Vagina (tissue), 2 donors: Measurements from ENCODE around the gene C6orf118.

ENCODE experiments used
- CTCF ChIP-seq, 3 experiments: fragments of 450-650 bp in 2 of 3; fragments of 200-600 bp in 1 of 3; sonication (generic) in 1 of 3; IDR thresholded peaks; one replicate each; pipeline ENCODE4 v1.5.1; 2017 to 2019; ENCODE audit warnings: antibody characterized with exemption in 3 of 3, mild to moderate bottlenecking in 2 of 3, moderate library complexity in 2 of 3
- POLR2A ChIP-seq, 2 donors: fragments of 450-650 bp; IDR thresholded peaks; one replicate each; pipeline ENCODE4 v1.6.1; 2017; ENCODE audit warnings: antibody characterized with exemption in 2 of 2, mild to moderate bottlenecking in 2 of 2, moderate library complexity in 2 of 2

DNA sequence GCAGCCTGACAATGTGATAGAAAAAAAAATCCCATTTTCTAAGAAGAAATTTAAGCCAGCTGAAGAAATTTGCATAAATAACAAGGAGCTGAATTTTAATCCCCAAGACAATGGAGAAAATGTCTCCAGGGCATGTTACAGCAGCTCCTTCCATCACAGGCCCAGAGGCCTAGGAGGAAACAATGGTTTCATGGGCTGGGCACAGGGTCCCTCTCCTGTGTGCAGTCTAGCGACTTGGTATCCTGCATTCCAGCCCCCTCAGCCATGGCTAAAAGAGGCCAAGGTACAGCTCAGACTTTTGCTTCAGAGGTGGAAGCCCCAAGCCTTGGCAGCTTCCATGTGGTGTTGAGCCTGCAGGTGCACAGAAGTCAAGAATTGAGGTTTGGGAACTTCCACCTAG, 73.1 kb downstream of the C6orf118 start:
- no peak for TF ChIP-seq CTCF (IDR thresholded peaks at IDR 0.05)
- TF ChIP-seq POLR2A (IDR thresholded peaks at IDR 0.05), result no peak
